GM21576 (cell line): ENCODE results near the gene SLC6A3.

ENCODE experiments used
- ATAC-seq: cut with Tn5 transposase; IDR thresholded peaks from one replicate; pipeline ENCODE4 v1.9.1; 2021; ENCODE audit warnings: mild to moderate bottlenecking, moderate library complexity; ENCODE audit not compliant: unreplicated experiment

The SLC6A3 gene

GRCh38 chr5:1442222-1443145 lies 2.8 kb downstream of the SLC6A3 start:
- no peak for ATAC-seq

- ATAC-seq: no peak
Measured at GRCh38 chr5:1441166-1441865, 3.9 kb downstream of the SLC6A3 start.

- no peak for ATAC-seq
Measured at GRCh38 chr5:1440098-1440493, 5.1 kb downstream of the SLC6A3 start.

GRCh38 chr5:1439388-1440097 lies 5.7 kb downstream of the SLC6A3 start:
- no peak for ATAC-seq

- no peak for ATAC-seq
Measured at GRCh38 chr5:1438871-1439270, 6.4 kb downstream of the SLC6A3 start.

GRCh38 chr5:1437876-1438559 lies 7.2 kb downstream of the SLC6A3 start:
- no peak for ATAC-seq

- no peak for ATAC-seq
Measured at GRCh38 chr5:1437226-1437829, 7.9 kb downstream of the SLC6A3 start.

- no peak for ATAC-seq
Measured at GRCh38 chr5:1436681-1437080, 8.6 kb downstream of the SLC6A3 start.

- no peak for ATAC-seq
Measured at GRCh38 chr5:1436036-1436435, 9.2 kb downstream of the SLC6A3 start.

- no peak for ATAC-seq
Measured at GRCh38 chr5:1435369-1435768, 9.9 kb downstream of the SLC6A3 start.

GRCh38 chr5:1432296-1432695 lies 12.9 kb downstream of the SLC6A3 start:
- ATAC-seq: no peak

- no peak for ATAC-seq
Measured at GRCh38 chr5:1431896-1432295, 13.3 kb downstream of the SLC6A3 start.

- ATAC-seq: no peak
Measured at GRCh38 chr5:1431021-1431811, 14.0 kb downstream of the SLC6A3 start.

GRCh38 chr5:1430121-1430795 lies 15.0 kb downstream of the SLC6A3 start:
- ATAC-seq: no peak

GRCh38 chr5:1429496-1429895 lies 15.7 kb downstream of the SLC6A3 start:
- no peak for ATAC-seq

GRCh38 chr5:1429066-1429465 lies 16.2 kb downstream of the SLC6A3 start:
- ATAC-seq: no peak

GRCh38 chr5:1428107-1428506 lies 17.1 kb downstream of the SLC6A3 start:
- no peak for ATAC-seq

GRCh38 chr5:1424716-1425115 lies 20.5 kb downstream of the SLC6A3 start:
- no peak for ATAC-seq

GRCh38 chr5:1423901-1424603 lies 21.2 kb downstream of the SLC6A3 start:
- no peak for ATAC-seq
